Measurements from ENCODE around the gene MYEOV. TPM values are rescaled to one million over a fixed set of nuclear protein-coding genes. Genes with fewer than 3 reads are reported as not detected.
A peak's percentile ranks its signal among the peaks of the same experiment; 100 is the strongest.

Gene MYEOV
- total and polyA plus RNA-seq, 11 donors: 0.08 to 0.88 (median 0.23) TPM; not detected in 7

GRCh38 chr11:69262918-69263735 lies 30.8 kb upstream of the MYEOV start:
- Histone ChIP-seq H3K27ac (peak overlapping the region in 1 of 12 donors; percentile 25), H3K27me3 (no peaks in the 10 kb centered on the region), H3K9me3 (peaks cover 0 to 10% (median 0%) of the 10 kb centered on the region in 12 donors), H3K4me1 (peaks cover 0 to 27% (median 13%) of the 10 kb centered on the region in 12 donors), H3K4me3 (no peak overlapping the region), H3K36me3 (no peaks in the 10 kb centered on the region)
- intact Hi-C loops (cut with DNase I): no loop called here
- no peak for TF ChIP-seq CTCF (IDR thresholded peaks at IDR 0.05)
- TF ChIP-seq POLR2A (IDR thresholded peaks at IDR 0.05): no peak
- DNase-seq (no peak), ATAC-seq (no peak)
- WGBS, 4 donors: 68 to 79% (median 75%) methylated on average over 7 of the region's 8 CpGs

- no peaks in the 10 kb centered on the region for H3K27me3 ChIP-seq
- peaks cover 0 to 10% (median 0%) of the 10 kb centered on the region in 12 donors for H3K9me3 ChIP-seq
- no peak for TF ChIP-seq POLR2A (IDR thresholded peaks at IDR 0.05)
- no peak for TF ChIP-seq CTCF (IDR thresholded peaks at IDR 0.05)
- intact Hi-C loops (cut with DNase I): no loop called here
- H3K36me3 ChIP-seq: no peaks in the 10 kb centered on the region
- DNase-seq: peak in 3 of 5 donors; percentile 44 to 56 (median 49)
- ATAC-seq: peak; percentile 60 to 65 (median 62)
- H3K4me3 ChIP-seq: no peak overlapping the region
- 28 to 58% (median 36%) methylated on average over 3 of the region's 3 CpGs for WGBS, 4 donors
- H3K4me1 ChIP-seq: peaks cover 0 to 32% (median 16%) of the 10 kb centered on the region in 12 donors
- H3K27ac ChIP-seq: peak overlapping the region in 1 of 12 donors; percentile 25
These were observed 30.3 kb upstream of the MYEOV start for GRCh38 chr11:69263736-69264052.

GRCh38 chr11:69264486-69264885 lies 29.5 kb upstream of the MYEOV start:
- DNase-seq (no peak), ATAC-seq (no peak)
- no peaks in the 10 kb centered on the region for H3K27me3 ChIP-seq
- H3K36me3 ChIP-seq: no peaks in the 10 kb centered on the region
- no peak overlapping the region for H3K27ac ChIP-seq
- intact Hi-C loops (cut with DNase I): no loop called here
- H3K9me3 ChIP-seq: peaks cover 0 to 10% (median 0%) of the 10 kb centered on the region in 12 donors
- 88 to 95% (median 93%) methylated on average over 4 of the region's 4 CpGs for WGBS, 4 donors
- no peak overlapping the region for H3K4me3 ChIP-seq
- H3K4me1 ChIP-seq: peaks cover 0 to 37% (median 16%) of the 10 kb centered on the region in 12 donors
- TF ChIP-seq CTCF (IDR thresholded peaks at IDR 0.05): no peak
- TF ChIP-seq POLR2A (IDR thresholded peaks at IDR 0.05): no peak

DNA sequence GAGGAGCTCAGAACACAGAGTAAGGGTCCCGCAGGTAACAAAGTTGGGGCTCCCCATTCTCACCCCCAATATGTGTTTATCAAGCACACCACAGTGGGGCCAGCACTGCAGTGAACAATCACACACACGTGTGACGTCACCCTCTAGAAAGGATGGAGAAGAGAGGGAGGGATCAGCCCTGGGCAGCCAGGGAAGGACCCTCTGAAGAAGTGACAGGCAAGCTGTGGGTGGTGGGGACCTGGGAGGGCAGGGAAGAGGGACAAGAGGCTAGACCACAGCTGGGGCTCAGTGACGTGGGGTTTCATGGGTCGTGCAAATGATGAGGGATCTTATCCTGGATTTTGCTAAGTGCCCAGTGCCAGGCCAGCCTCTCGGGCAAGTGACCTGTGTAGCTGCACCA lies 28.7 kb upstream of the MYEOV start:
- Histone ChIP-seq H3K36me3 (no peaks in the 10 kb centered on the region), H3K27ac (no peak overlapping the region), H3K4me1 (peaks cover 0 to 38% (median 16%) of the 10 kb centered on the region in 12 donors), H3K27me3 (no peaks in the 10 kb centered on the region), H3K9me3 (peaks cover 0 to 3% (median 0%) of the 10 kb centered on the region in 12 donors), H3K4me3 (no peak overlapping the region)
- TF ChIP-seq POLR2A (IDR thresholded peaks at IDR 0.05): no peak
- TF ChIP-seq CTCF (IDR thresholded peaks at IDR 0.05): no peak
- ATAC-seq (no peak), DNase-seq (no peak)
- intact Hi-C loops (cut with DNase I): no loop called here
- 93 to 97% (median 95%) methylated on average over 6 of the region's 6 CpGs for WGBS, 4 donors

All from heart left ventricle (tissue), 16 donors.